ENCODE results near the gene SPEM3. TPM values are rescaled to one million over a fixed set of nuclear protein-coding genes. Genes with fewer than 3 reads are reported as not detected.

Gene SPEM3
- total and polyA plus RNA-seq, 10 of the 15 experiments (the other 5 are each of a cell fraction or from before 2014, with no cell fraction given): not detected

DNA sequence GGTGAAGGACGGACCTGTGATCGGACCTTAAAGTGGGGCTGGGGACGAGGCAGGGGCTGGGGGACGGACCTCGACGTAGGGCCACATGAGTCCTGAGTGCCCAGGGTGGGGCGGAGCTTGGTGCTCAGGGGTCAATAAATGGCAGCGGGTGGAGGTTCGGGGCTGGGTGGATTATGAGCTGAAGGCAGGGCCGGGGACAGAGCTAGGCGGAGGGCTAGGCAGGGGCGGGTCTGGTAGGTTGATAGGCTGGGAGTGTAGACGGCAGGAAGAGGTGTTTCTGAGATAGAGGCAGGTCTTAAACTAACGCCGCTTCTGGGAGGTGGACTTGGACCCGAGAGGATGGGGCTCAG, 16.9 kb downstream of the SPEM3 start (continued):
- TF ChIP-seq, protein P1, sequence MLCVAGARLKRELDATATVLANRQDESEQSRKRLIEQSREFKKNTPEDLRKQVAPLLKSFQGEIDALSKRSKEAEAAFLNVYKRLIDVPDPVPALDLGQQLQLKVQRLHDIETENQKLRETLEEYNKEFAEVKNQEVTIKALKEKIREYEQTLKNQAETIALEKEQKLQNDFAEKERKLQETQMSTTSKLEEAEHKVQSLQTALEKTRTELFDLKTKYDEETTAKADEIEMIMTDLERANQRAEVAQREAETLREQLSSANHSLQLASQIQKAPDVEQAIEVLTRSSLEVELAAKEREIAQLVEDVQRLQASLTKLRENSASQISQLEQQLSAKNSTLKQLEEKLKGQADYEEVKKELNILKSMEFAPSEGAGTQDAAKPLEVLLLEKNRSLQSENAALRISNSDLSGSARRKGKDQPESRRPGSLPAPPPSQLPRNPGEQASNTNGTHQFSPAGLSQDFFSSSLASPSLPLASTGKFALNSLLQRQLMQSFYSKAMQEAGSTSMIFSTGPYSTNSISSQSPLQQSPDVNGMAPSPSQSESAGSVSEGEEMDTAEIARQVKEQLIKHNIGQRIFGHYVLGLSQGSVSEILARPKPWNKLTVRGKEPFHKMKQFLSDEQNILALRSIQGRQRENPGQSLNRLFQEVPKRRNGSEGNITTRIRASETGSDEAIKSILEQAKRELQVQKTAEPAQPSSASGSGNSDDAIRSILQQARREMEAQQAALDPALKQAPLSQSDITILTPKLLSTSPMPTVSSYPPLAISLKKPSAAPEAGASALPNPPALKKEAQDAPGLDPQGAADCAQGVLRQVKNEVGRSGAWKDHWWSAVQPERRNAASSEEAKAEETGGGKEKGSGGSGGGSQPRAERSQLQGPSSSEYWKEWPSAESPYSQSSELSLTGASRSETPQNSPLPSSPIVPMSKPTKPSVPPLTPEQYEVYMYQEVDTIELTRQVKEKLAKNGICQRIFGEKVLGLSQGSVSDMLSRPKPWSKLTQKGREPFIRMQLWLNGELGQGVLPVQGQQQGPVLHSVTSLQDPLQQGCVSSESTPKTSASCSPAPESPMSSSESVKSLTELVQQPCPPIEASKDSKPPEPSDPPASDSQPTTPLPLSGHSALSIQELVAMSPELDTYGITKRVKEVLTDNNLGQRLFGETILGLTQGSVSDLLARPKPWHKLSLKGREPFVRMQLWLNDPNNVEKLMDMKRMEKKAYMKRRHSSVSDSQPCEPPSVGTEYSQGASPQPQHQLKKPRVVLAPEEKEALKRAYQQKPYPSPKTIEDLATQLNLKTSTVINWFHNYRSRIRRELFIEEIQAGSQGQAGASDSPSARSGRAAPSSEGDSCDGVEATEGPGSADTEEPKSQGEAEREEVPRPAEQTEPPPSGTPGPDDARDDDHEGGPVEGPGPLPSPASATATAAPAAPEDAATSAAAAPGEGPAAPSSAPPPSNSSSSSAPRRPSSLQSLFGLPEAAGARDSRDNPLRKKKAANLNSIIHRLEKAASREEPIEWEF (IDR thresholded peaks at IDR 0.05; ENCODE audit: insufficient replicate concordance, low read depth, low read length): no peak
- TF ChIP-seq ZNF384 (IDR thresholded peaks at IDR 0.05; ENCODE audit: borderline replicate concordance, low read depth, low read length) (no peak), NR2C2 (IDR thresholded peaks at IDR 0.05; ENCODE audit: borderline replicate concordance, control insufficient read depth, insufficient read length, low read depth) (no peak), CHD4 (IDR thresholded peaks at IDR 0.05) (no peak), NFIC (IDR thresholded peaks at IDR 0.05; ENCODE audit: low read depth, low read length) (no peak), FOXK2 (IDR thresholded peaks at IDR 0.05) (no peak), NRF1 (conservative IDR thresholded peaks at IDR 0.05; ENCODE audit: low read depth, low read length) (no peak), EZH2 (IDR thresholded peaks at IDR 0.05; ENCODE audit: borderline replicate concordance, control insufficient read depth, low read depth, low read length) (no peak), BMI1 (IDR thresholded peaks at IDR 0.05; ENCODE audit: borderline replicate concordance) (no peak), STAT3 (IDR thresholded peaks at IDR 0.05; ENCODE audit: low read depth, low read length) (no peak), TCF7 (IDR thresholded peaks at IDR 0.05; ENCODE audit: borderline replicate concordance) (no peak), IKZF2 (IDR thresholded peaks at IDR 0.05) (no peak), YY1 (IDR thresholded peaks at IDR 0.05; ENCODE audit: low read depth, low read length) (no peak), SREBF1 (IDR thresholded peaks at IDR 0.05; ENCODE audit: low read length) (no peak)
- TF ChIP-seq, protein P2, sequence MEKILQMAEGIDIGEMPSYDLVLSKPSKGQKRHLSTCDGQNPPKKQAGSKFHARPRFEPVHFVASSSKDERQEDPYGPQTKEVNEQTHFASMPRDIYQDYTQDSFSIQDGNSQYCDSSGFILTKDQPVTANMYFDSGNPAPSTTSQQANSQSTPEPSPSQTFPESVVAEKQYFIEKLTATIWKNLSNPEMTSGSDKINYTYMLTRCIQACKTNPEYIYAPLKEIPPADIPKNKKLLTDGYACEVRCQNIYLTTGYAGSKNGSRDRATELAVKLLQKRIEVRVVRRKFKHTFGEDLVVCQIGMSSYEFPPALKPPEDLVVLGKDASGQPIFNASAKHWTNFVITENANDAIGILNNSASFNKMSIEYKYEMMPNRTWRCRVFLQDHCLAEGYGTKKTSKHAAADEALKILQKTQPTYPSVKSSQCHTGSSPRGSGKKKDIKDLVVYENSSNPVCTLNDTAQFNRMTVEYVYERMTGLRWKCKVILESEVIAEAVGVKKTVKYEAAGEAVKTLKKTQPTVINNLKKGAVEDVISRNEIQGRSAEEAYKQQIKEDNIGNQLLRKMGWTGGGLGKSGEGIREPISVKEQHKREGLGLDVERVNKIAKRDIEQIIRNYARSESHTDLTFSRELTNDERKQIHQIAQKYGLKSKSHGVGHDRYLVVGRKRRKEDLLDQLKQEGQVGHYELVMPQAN (conservative IDR thresholded peaks at IDR 0.05): no peak

Measured in GM12878 (cell line).